ENCODE results near the gene SLC6A11. TPM values are rescaled to one million over a fixed set of nuclear protein-coding genes. Genes with fewer than 3 reads are reported as not detected.

Gene SLC6A11
- polyA plus RNA-seq, 1 donor (not counting 4 experiments of a cell fraction or from before 2014, with no cell fraction given) = 9.8 TPM

DNA sequence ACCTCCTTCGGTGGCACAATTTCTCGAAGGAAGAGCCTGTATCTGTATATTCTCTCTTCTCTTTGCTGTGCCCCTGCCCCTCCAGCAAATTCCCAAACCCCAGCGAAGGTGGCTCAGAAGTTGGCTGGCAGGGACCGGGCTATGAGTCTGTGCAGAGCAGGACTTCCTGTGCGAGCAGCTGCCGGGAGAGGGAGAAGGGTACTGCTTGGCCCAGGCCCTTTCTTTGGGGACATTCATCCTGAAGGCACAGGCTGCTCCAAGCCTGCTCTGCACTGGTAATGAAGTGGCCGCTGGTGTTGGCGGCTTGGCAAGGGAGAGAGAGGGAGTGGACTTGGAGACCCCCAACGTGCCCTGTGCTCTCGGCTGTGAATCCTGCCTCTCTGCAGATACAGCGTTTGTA is 1.5 kb downstream of the SLC6A11 start:
- H3K27me3 ChIP-seq (ENCODE audit: control insufficient read depth, extremely low read depth, insufficient read depth, low read length) = no peaks in the 10 kb centered on the region

DNA sequence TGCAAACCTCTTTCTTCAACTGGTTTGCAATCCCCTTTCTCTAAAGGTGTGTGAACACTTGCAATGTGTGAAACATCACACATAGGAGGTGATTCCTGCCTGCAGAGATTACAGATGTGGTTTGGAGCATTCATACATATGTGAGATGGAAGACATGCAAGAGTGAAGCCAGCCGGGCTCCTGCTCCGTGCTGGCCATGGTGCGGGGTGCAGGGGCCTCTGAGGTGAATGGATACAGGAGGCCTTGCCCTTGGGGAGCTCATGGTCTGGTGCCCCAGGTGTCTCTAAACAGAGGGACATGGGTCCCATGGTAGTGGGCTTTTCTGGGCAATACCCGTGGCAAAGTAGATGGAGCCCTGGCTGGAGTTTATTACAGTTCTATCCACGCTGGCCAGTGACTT is 6.0 kb downstream of the SLC6A11 start:
- Histone ChIP-seq H3K4me2 (ENCODE audit: control insufficient read depth, extremely low read depth, insufficient read depth, low read depth, low read length) (no peak overlapping the region), H3K36me3 (ENCODE audit: control insufficient read depth in 2 of 2, extremely low read depth in 1 of 2, insufficient read depth in 2 of 2, low read length in 2 of 2) (peaks cover 0 to 7% of the 10 kb centered on the region in 2 experiments), H3K4me1 (ENCODE audit: control insufficient read depth, extremely low read depth, insufficient read depth, low read length) (peaks cover 6% of the 10 kb centered on the region), H3K27ac (ENCODE audit: control insufficient read depth, insufficient read depth, low read length) (no peak overlapping the region), H3K9me3 (ENCODE audit: control insufficient read depth, low read depth, low read length) (no peaks in the 10 kb centered on the region), H3K9me1 (ENCODE audit: control insufficient read depth, extremely low read depth, insufficient read depth, low read length) (no peaks in the 10 kb centered on the region), H2AFZ (ENCODE audit: control insufficient read depth, low read length) (no peak overlapping the region), H3K9ac (ENCODE audit: control insufficient read depth, extremely low read depth, insufficient read depth, low read length) (no peak overlapping the region), H4K20me1 (ENCODE audit: control insufficient read depth, extremely low read depth, insufficient read depth, low read length) (no peaks in the 10 kb centered on the region), H3K27me3 (ENCODE audit: control insufficient read depth, extremely low read depth, insufficient read depth, low read length) (no peaks in the 10 kb centered on the region), H3K4me3 (ENCODE audit: control insufficient read depth in 2 of 3, extremely low read depth in 1 of 3, insufficient read depth in 2 of 3, low read depth in 1 of 3, low read length in 3 of 3) (no peak overlapping the region), H3K79me2 (ENCODE audit: control insufficient read depth, insufficient read depth, low read length) (no peaks in the 10 kb centered on the region)
- DNase-seq (ENCODE audit: low read depth, low spot score) (no peak), FAIRE-seq (no peak)
- TF ChIP-seq EZH2 (IDR thresholded peaks at IDR 0.05; ENCODE audit: low read length) = no peak
- TF ChIP-seq, protein P1, sequence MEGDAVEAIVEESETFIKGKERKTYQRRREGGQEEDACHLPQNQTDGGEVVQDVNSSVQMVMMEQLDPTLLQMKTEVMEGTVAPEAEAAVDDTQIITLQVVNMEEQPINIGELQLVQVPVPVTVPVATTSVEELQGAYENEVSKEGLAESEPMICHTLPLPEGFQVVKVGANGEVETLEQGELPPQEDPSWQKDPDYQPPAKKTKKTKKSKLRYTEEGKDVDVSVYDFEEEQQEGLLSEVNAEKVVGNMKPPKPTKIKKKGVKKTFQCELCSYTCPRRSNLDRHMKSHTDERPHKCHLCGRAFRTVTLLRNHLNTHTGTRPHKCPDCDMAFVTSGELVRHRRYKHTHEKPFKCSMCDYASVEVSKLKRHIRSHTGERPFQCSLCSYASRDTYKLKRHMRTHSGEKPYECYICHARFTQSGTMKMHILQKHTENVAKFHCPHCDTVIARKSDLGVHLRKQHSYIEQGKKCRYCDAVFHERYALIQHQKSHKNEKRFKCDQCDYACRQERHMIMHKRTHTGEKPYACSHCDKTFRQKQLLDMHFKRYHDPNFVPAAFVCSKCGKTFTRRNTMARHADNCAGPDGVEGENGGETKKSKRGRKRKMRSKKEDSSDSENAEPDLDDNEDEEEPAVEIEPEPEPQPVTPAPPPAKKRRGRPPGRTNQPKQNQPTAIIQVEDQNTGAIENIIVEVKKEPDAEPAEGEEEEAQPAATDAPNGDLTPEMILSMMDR (optimal IDR thresholded peaks at IDR 0.05 in 1 of 3, IDR thresholded peaks at IDR 0.05 in 1 of 3, conservative IDR thresholded peaks at IDR 0.05 in 1 of 3; ENCODE audit: extremely low read depth in 1 of 3, insufficient read depth in 2 of 3, low read length in 3 of 3) = no peak
- dilution Hi-C loops (cut with MboI; ENCODE audit: extremely low pct_ligation_motif_present, low sequenced_read_pairs) = no loop called here

More for the DNA sequence above, 1.5 kb downstream of the SLC6A11 start:
- Histone ChIP-seq H3K9me3 (ENCODE audit: control insufficient read depth, low read depth, low read length) (no peaks in the 10 kb centered on the region), H3K27ac (ENCODE audit: control insufficient read depth, insufficient read depth, low read length) (no peak overlapping the region), H3K36me3 (ENCODE audit: control insufficient read depth in 2 of 2, extremely low read depth in 1 of 2, insufficient read depth in 2 of 2, low read length in 2 of 2) (peaks cover 0 to 5% of the 10 kb centered on the region in 2 experiments), H4K20me1 (ENCODE audit: control insufficient read depth, extremely low read depth, insufficient read depth, low read length) (no peaks in the 10 kb centered on the region), H3K4me2 (ENCODE audit: control insufficient read depth, extremely low read depth, insufficient read depth, low read depth, low read length) (peak overlapping the region; percentile 84), H3K4me3 (ENCODE audit: control insufficient read depth in 2 of 3, extremely low read depth in 1 of 3, insufficient read depth in 2 of 3, low read depth in 1 of 3, low read length in 3 of 3) (peak overlapping the region in 1 of 3 experiments; percentile 0), H3K4me1 (ENCODE audit: control insufficient read depth, extremely low read depth, insufficient read depth, low read length) (peaks cover 9% of the 10 kb centered on the region), H3K9me1 (ENCODE audit: control insufficient read depth, extremely low read depth, insufficient read depth, low read length) (no peaks in the 10 kb centered on the region), H3K79me2 (ENCODE audit: control insufficient read depth, insufficient read depth, low read length) (no peaks in the 10 kb centered on the region), H2AFZ (ENCODE audit: control insufficient read depth, low read length) (no peak overlapping the region), H3K9ac (ENCODE audit: control insufficient read depth, extremely low read depth, insufficient read depth, low read length) (no peak overlapping the region)
- TF ChIP-seq EZH2 (IDR thresholded peaks at IDR 0.05; ENCODE audit: low read length) = no peak
- TF ChIP-seq, protein P1 (optimal IDR thresholded peaks at IDR 0.05 in 1 of 3, IDR thresholded peaks at IDR 0.05 in 1 of 3, conservative IDR thresholded peaks at IDR 0.05 in 1 of 3; ENCODE audit: extremely low read depth in 1 of 3, insufficient read depth in 2 of 3, low read length in 3 of 3) = no peak
- no peak for FAIRE-seq
- DNase-seq (ENCODE audit: low read depth, low spot score) = no peak
- dilution Hi-C loops (cut with MboI; ENCODE audit: extremely low pct_ligation_motif_present, low sequenced_read_pairs) = no loop called here
